ENCODE data around the gene SCN5A. TPM values are rescaled to one million over a fixed set of nuclear protein-coding genes. Genes with fewer than 3 reads are reported as not detected.

The SCN5A gene
- total RNA-seq, 1 donor from 2014 or later, result 1.4 TPM

DNA sequence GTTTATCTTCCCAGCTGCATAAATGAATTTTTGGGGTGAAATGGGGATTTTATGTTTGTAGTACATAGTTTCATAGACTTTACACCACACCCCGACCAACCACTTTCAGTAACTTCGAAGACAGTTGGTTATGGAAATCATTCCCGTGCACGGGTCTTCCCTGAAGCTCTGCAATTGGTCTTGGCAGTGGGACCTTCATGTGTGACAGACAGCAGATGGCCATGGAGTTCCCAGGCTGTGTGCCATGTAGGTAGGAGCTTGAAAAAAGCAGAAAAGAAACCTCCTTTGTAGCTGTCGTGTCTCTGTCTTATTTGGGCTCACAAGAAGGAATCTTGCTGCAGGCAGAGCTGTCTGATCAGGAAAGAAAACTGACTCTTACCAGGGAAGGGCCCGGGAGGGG lies 127.5 kb downstream of the SCN5A start:
- no peaks in the 10 kb centered on the region for H3K9me3 Mint-ChIP-seq (ENCODE audit: unreplicated experiment)
- peaks cover 7% of the 10 kb centered on the region for H3K4me1 Mint-ChIP-seq (ENCODE audit: unreplicated experiment)
- no peak overlapping the region for H3K27ac Mint-ChIP-seq (ENCODE audit: unreplicated experiment)
- no peak for DNase-seq (ENCODE audit: low spot score)
- peaks cover 2% of the 10 kb centered on the region for H3K27me3 Mint-ChIP-seq (ENCODE audit: unreplicated experiment)
- peaks cover 5% of the 10 kb centered on the region for H3K36me3 Mint-ChIP-seq (ENCODE audit: low read depth, unreplicated experiment)
- TF ChIP-seq, protein P1, sequence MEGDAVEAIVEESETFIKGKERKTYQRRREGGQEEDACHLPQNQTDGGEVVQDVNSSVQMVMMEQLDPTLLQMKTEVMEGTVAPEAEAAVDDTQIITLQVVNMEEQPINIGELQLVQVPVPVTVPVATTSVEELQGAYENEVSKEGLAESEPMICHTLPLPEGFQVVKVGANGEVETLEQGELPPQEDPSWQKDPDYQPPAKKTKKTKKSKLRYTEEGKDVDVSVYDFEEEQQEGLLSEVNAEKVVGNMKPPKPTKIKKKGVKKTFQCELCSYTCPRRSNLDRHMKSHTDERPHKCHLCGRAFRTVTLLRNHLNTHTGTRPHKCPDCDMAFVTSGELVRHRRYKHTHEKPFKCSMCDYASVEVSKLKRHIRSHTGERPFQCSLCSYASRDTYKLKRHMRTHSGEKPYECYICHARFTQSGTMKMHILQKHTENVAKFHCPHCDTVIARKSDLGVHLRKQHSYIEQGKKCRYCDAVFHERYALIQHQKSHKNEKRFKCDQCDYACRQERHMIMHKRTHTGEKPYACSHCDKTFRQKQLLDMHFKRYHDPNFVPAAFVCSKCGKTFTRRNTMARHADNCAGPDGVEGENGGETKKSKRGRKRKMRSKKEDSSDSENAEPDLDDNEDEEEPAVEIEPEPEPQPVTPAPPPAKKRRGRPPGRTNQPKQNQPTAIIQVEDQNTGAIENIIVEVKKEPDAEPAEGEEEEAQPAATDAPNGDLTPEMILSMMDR (IDR thresholded peaks at IDR 0.05; ENCODE audit: unreplicated experiment), result no peak
- no peak overlapping the region for H3K4me3 Mint-ChIP-seq (ENCODE audit: unreplicated experiment)

DNA sequence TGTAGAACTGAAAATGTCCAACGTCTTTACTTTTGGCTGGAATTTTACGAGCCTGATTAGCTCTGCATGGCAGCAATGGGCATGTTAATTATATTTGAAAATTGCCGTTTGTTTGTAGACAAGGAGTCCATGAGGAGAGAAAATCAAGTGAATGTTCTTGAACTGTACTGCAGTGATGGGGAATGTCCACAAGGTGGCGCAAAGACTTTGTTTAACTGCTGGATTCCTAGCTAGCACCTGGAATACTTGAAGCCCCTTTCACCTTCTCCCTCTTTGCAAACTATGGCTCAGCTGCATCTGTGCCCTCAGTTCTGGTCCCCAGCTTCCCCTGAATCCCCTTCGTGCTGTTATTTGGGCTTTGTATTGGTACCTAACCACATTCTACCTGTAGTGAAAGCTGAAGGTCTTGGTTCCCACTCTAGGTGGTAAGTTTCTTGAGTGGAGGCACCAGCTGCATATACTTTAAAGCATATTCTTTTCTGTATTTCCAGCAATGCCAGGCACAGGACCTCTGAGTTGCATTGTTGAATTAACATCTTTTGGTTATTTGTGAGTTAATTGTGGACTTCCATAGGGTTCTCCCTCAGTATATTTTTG lies 128.0 kb downstream of the SCN5A start:
- Mint-ChIP-seq H3K4me3 (ENCODE audit: unreplicated experiment) (no peak overlapping the region), H3K4me1 (ENCODE audit: unreplicated experiment) (peaks cover 7% of the 10 kb centered on the region), H3K27me3 (ENCODE audit: unreplicated experiment) (peaks cover 2% of the 10 kb centered on the region), H3K27ac (ENCODE audit: unreplicated experiment) (no peak overlapping the region), H3K36me3 (ENCODE audit: low read depth, unreplicated experiment) (peaks cover 5% of the 10 kb centered on the region), H3K9me3 (ENCODE audit: unreplicated experiment) (no peaks in the 10 kb centered on the region)
- TF ChIP-seq, protein P1 (IDR thresholded peaks at IDR 0.05; ENCODE audit: unreplicated experiment), result peak; percentile 97
- DNase-seq (ENCODE audit: low spot score), result peak; percentile 67

DNA sequence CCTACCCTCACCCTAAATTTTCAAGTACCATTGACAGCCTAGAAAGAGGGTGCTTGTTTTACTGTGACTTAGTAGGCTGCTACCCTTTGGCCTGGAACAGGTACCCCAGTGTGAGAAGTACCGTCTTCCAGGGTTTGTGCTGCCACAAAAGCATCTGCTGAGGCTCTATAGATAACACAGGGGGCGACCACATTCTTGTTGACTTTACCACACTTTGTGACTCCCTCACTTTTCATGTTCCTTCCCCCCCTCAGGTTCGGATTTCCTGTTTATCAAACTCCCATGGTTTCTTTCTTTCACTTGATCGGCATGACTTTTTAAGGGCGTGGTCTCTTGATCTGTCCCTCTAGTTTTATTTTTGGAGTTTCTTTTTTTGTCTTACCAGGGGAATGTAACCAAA lies 129.8 kb downstream of the SCN5A start:
- DNase-seq (ENCODE audit: low spot score), result no peak
- Mint-ChIP-seq H3K27me3 (ENCODE audit: unreplicated experiment) (peaks cover 2% of the 10 kb centered on the region), H3K27ac (ENCODE audit: unreplicated experiment) (no peak overlapping the region), H3K36me3 (ENCODE audit: low read depth, unreplicated experiment) (no peaks in the 10 kb centered on the region), H3K9me3 (ENCODE audit: unreplicated experiment) (no peaks in the 10 kb centered on the region), H3K4me1 (ENCODE audit: unreplicated experiment) (peaks cover 7% of the 10 kb centered on the region), H3K4me3 (ENCODE audit: unreplicated experiment) (no peak overlapping the region)
- TF ChIP-seq, protein P1 (IDR thresholded peaks at IDR 0.05; ENCODE audit: unreplicated experiment), result no peak

DNA sequence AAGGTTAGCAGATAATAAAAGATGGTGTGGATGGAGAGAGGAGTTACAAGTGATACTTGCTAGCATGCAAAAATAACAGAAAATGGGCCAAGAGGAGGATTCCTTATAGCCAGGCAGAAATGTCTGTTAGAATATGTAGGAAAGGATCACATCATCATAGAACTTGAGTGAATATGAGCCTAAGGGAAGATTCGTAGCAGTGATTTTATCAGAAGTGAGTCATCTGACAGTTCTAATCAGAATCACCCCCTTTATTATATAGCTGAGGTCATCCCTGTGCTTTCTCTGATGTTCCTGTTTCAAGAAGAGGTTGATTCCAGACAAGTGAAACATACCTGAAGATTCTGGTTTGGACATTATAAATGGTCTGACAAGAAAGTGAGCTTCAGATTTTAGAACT lies 130.5 kb downstream of the SCN5A start:
- TF ChIP-seq, protein P1 (IDR thresholded peaks at IDR 0.05; ENCODE audit: unreplicated experiment), result no peak
- H3K9me3 Mint-ChIP-seq (ENCODE audit: unreplicated experiment), result no peaks in the 10 kb centered on the region
- H3K27me3 Mint-ChIP-seq (ENCODE audit: unreplicated experiment), result peaks cover 2% of the 10 kb centered on the region
- no peak overlapping the region for H3K27ac Mint-ChIP-seq (ENCODE audit: unreplicated experiment)
- H3K4me3 Mint-ChIP-seq (ENCODE audit: unreplicated experiment), result no peak overlapping the region
- peaks cover 3% of the 10 kb centered on the region for H3K36me3 Mint-ChIP-seq (ENCODE audit: low read depth, unreplicated experiment)
- H3K4me1 Mint-ChIP-seq (ENCODE audit: unreplicated experiment), result peaks cover 7% of the 10 kb centered on the region
- no peak for DNase-seq (ENCODE audit: low spot score)

DNA sequence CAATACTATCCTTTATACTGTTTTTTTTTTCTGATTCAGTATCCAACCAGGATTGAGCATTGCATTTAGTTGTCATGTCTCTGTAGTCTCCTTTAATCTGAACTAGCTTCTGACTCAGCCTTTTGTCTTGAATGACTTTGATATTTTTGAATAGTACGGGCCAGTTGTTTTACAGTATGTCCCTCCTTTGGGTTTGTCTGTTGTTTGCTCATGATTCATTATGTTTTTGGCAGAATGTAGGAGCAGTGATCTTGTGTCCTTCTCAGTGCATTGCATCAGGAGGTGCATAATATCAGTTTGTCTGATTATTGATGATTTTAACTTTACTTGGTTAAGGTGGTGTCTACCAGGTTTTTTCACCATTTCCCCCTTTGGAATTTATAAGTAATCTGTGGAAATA lies 132.8 kb downstream of the SCN5A start:
- H3K36me3 Mint-ChIP-seq (ENCODE audit: low read depth, unreplicated experiment), result peaks cover 8% of the 10 kb centered on the region
- no peak overlapping the region for H3K27ac Mint-ChIP-seq (ENCODE audit: unreplicated experiment)
- no peak for DNase-seq (ENCODE audit: low spot score)
- no peaks in the 10 kb centered on the region for H3K9me3 Mint-ChIP-seq (ENCODE audit: unreplicated experiment)
- TF ChIP-seq, protein P1 (IDR thresholded peaks at IDR 0.05; ENCODE audit: unreplicated experiment), result no peak
- no peak overlapping the region for H3K4me3 Mint-ChIP-seq (ENCODE audit: unreplicated experiment)
- peaks cover 2% of the 10 kb centered on the region for H3K27me3 Mint-ChIP-seq (ENCODE audit: unreplicated experiment)
- H3K4me1 Mint-ChIP-seq (ENCODE audit: unreplicated experiment), result peaks cover 7% of the 10 kb centered on the region

Data from endothelial cell (in vitro differentiated cells).